GM19025 (cell line): ENCODE results near the gene UBR4.

Experiments used
- ATAC-seq: cut with Tn5 transposase; IDR thresholded peaks from one replicate; pipeline ENCODE4 v1.9.1; 2021; ENCODE audit warnings: mild to moderate bottlenecking, low read depth, moderate library complexity; ENCODE audit not compliant: unreplicated experiment

Gene UBR4

DNA sequence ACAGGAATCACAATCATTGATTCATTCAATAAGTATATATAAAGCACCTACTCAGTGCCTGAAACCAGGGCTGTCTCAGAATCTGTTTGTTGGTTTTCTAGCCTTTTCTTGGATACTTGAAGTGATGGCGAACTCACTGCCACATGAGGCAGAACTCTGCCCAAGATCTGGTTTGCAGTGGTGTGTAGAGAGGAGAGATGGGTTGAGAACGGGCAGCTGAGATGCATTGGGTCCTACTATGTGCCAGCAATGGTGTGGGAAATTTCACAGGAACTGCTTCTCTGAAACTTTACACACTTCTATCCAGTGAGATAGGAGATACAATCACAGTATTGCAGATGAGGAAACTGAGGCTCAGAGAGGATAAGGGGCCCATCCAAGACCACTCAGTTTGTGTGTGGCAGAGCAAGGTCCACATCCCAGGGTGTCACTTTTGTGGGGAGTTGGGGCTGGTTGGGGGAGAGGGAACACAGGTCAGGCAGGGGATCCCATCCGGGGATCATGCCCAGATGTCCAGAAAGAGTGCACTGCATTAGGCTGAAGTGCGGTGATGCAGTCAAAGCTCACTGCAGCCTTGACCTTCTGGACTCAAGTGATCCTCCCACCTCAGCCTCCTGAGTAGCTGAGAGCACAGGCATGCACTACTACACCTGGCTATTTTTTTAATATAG, 169.9 kb downstream of the UBR4 start:
- ATAC-seq = no peak

- ATAC-seq = no peak
Observed at GRCh38 chr1:19038732-19039131, 171.3 kb downstream of the UBR4 start.

GRCh38 chr1:19038096-19038495, 172.0 kb downstream of the UBR4 start:
- ATAC-seq = no peak

- ATAC-seq = no peak
Observed at GRCh38 chr1:19037659-19038058, 172.4 kb downstream of the UBR4 start.

DNA sequence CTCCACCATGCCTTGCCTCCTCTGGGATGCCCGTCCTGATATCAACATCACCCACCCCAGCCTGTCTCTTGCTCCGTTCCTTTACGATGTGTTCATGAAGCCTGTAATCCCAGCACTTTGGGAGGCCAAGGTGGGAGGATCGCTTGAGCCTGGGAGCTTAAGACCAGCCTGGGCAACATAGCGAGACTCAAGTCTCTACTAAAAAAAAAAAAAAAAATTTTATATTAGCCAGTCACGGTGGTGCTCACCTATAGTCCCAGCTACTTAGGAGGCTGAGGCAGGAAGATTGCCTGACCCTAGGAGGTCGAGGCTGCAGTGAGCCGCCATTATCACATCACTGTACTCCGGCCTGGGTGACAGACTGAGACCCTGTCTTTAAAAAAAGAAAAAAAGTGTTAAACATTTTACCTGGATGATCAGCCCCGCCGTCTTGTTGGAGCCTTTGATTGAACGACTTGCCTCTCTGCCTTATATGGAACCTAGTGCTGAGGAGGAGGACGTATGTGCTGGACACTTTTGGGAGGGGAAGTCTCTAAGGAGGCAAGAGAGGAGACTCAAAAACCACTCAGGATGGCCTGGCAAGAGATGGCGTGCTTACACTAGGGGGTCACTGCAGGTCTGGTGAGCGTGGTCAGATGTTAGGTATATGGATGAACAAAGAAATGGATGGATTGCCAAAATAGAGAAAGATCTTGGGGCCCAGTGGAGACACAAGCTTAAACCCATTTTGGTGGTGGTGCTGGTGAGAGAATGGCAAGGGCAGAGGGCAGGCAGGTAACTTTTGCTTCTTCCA, 173.1 kb downstream of the UBR4 start:
- no peak for ATAC-seq

DNA sequence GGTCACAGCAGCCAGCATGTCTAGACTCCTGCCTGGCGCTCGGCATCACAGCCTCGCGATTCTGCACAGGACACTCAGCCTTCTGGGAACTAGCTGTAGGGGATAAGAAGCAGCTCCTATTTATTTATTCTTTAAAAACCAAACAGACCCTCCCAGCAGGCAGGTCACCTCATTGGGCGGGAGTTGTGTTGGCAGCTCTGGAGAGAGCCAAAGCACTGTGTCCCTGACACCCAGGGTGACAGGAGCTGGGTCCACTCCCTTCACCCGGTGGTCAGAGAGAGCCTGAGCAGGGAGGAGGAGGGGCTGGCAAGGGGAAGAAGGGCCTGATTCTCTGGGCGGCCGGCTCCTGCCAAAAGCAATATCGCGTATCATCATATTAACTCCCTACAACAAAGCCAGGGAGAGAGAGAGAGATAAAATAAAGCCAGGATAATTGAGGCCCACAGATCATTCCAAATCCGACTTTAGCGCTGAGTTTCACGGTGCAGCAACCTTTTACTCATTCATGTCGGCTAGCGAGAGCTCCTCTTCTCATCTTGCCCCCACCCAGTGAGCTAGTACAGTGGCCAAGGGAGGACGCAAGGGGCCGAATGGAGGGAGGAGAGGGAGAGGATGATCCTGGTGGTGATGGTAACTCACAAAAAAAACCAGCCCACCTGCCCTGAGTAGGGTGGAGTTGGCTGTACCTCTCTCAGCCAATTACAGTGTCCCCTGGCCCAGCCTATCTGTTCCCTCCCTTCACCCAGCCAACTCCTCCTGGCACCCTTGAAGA, 173.8 kb downstream of the UBR4 start:
- ATAC-seq = no peak

DNA sequence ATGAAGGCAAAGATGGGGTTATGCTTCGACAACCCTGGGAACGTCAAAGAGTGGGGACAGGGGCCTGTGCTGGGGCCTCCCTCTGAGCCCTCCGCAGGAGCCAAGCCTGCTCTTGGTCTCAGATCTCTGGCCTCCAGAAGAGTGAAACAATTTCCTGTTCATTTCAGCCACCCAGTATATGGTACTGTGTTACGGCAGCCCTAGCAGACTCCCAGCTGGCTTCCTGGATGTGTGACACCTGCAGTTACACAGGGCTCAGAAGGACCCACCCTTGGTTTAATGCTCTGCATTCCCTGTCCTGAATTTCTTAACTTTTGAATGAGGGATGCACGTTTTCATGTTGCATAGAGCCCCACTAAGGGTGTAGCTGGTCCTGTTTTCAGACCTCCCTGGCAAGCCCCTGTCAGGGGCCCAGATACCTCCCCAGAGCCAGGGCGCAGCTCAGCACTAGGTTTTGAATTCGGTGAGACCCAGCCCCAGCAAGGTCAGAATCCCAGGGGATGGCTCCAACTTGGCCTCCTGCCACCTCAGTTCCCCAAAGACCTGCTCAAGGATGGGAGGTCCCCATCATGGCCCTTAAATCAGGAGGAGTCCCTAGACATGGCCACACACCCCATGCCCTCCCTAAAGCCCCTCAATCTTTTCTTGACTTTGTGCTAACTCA, 174.6 kb downstream of the UBR4 start:
- ATAC-seq = no peak

DNA sequence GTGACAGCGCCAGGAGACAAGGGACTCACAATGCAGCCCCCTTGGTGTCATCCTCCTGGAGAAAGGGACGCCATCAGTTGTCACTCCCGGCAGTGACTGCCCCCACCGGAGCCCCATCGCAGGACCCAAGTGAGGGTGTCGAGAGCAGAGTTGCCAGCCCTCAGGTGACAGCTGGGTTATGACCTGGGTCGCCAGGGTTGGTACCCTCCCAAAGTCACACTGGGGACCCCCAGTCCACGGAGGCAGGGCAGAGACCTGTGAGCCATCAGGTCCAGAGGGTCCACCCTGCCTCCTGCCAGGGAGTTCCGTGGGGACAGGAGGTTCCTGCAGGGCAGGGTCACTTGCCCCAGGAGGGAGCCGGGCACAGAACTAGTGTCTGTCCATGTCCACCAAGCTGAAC, 175.3 kb downstream of the UBR4 start:
- ATAC-seq = no peak

DNA sequence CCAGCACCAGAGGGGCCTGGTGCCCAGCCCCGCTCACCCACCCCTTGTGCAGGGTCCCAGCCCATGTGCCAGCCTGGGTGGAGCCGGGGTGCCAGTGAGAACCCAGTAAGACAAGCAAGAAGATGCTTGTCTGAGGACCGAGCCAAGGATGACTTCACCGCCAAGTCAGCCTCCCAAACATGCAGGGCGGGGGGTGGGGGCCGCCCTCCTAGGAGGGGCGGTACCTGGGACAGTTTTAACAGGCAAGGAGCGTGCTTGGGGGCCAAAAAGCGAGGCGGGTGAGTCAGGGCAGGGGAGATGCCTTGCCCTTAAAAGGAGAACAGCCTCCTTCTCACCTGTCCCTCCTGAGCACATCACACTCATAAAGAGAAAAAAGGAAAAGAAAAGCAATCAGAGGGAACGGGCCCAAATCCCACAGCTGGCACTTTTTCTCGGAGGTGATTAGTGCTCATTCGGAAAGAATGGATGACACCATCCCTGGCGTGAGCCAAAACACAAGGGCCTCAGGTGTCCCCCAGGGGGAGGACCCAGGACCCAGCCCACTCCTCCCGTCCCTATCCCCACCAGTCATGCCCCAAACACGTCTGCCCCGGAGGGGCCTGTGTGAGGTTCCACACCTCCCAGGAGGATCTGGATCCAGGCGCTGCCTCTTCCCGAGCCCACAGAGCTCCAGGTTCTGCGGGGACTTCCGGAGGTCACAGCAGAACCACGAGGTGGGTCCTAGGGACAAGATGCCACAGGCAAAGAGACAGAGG, 176.0 kb downstream of the UBR4 start:
- ATAC-seq = no peak

DNA sequence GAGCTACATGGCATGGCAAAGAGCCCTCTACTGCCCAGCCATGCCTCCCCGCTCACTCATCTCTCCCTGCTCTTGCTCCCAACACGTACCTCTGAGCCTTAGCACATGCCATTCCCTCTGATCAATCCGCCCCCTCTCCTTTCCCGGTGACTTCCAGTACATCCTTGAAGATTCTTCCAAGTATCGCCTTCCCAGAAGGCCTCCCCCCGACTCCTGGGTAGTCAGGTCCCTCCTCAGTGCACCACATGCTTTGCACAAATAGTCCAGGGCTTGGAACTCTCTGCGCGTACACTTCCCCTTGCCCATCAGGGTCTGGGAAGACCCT, 176.6 kb downstream of the UBR4 start:
- ATAC-seq = no peak

GRCh38 chr1:19032701-19033514, 177.2 kb downstream of the UBR4 start:
- ATAC-seq = no peak

DNA sequence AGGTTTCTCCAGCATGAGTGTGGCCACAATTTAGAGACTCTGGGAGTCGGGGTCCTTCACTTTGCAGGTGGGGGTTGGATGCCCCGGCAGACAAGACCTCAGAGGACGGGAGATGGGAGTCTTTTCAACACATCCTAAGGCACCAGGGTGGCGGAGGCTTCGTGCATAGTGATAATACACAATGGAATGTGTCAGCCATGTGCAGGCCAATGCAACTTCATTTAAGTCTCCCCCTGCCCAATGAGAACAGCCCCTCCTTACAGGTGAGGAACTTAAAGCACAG, 177.7 kb downstream of the UBR4 start:
- ATAC-seq = no peak

DNA sequence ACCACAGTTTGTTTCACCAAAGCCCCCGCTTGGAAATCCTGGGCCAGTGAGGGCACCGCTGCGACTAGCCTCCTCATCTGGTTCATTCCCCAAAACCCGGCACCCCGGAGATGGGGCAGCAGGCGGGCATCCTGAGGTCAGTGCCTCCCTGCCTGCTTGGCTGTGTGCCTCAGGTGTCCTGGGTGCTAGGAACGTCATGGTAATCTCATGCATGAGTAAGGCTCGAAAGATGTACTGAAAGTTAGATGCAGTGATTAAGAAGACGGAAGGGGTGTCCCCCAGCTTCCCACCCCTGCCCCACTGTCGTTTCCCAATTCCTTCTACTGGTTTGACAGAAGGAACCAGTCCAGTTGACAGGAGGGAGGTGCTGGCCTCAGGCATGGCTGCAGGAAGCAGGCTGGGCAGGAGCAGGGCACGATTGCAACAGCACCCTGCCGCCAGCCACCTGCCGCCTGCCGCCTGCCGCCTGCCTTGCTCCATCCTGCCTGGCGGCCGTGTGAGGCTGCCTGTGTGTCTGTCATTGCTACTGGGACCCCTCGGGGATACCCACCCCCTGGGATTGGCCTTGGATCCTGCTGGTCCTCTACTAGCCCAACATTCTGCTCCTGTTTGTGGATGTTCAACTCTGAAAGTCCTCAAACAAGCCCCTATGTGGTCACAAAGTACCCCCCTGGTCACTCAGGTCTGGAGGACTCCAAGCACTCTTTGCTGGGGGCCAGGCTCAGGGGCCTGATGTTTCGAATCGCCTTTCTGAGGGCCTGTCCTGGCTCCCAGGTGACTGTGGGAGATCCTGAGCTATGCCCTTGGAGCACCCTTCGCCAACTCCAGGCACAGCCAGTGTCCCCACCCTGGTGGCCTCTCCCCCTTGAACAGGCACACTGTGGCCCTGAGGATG, 180.6 kb downstream of the UBR4 start:
- ATAC-seq = no peak

- ATAC-seq = no peak
Observed at GRCh38 chr1:19028546-19029129, 181.4 kb downstream of the UBR4 start.

DNA sequence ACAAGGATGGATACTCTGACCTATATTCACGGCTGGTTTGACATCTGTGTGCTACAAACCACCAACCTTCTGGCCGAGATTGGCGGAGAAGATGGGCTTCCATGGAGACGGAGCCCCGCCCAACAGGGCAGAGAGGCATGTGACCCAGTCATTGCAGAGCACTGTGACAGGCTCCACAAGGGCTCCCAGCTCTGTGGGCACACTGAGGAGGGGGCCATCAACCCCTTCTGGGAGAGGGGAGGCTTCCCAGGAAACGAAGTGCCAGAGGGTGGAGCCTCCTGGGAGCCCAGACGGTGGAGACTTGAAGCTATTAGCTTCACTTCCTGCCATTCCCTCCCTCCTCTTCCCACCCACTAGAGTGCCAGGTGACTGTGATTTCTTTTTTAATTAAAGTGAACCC, 182.0 kb downstream of the UBR4 start:
- ATAC-seq = no peak
